Measurements from ENCODE around the gene PITRM1.

Gene PITRM1

GRCh38 chr10:3104251-3104918, 68.2 kb downstream of the PITRM1 start:
- Histone ChIP-seq H2AK5ac (ENCODE audit: low read length, severe bottlenecking) (peak overlapping the region; percentile 70), H2AFZ (ENCODE audit: low read depth, low read length) (no peak overlapping the region), H2BK15ac (ENCODE audit: low read depth, poor library complexity, severe bottlenecking) (no peak overlapping the region), H4K91ac (ENCODE audit: low read length) (no peak overlapping the region), H3K9ac (ENCODE audit: low read length) (no peak overlapping the region), H3K9me3 (ENCODE audit: control insufficient read depth, low read length) (no peaks in the 10 kb centered on the region), H3K27ac (ENCODE audit: low read length, poor library complexity, severe bottlenecking) (no peak overlapping the region), H4K8ac (ENCODE audit: low read length) (no peak overlapping the region), H3K4me2 (ENCODE audit: low read length, poor library complexity, severe bottlenecking) (no peak overlapping the region), H3K79me1 (replicated peaks; ENCODE audit: low read length, poor library complexity, severe bottlenecking) (peaks cover 29% of the 10 kb centered on the region), H2BK5ac (ENCODE audit: low read depth, low read length, poor library complexity, severe bottlenecking) (no peak overlapping the region), H3K36me3 (ENCODE audit: control insufficient read depth in 1 of 2, insufficient read depth in 2 of 2, low read depth in 1 of 2, low read length in 2 of 2) (peaks cover 49 to 60% of the 10 kb centered on the region in 2 experiments), H3K27me3 (ENCODE audit: control insufficient read depth in 1 of 2, insufficient read depth in 1 of 2, low read length in 2 of 2) (no peaks in the 10 kb centered on the region), H3K4me3 (ENCODE audit: insufficient read depth in 1 of 2, low read depth in 1 of 2, low read length in 2 of 2) (no peak overlapping the region), H2BK120ac (ENCODE audit: low read depth, low read length) (no peak overlapping the region), H2BK12ac (ENCODE audit: low read length in 2 of 2) (no peak overlapping the region), H3K18ac (ENCODE audit: low read depth in 1 of 2, low read length in 2 of 2) (no peak overlapping the region), H3K4me1 (ENCODE audit: control insufficient read depth, insufficient read depth, low read depth, low read length) (peaks cover 44% of the 10 kb centered on the region), H3K23ac (ENCODE audit: low read length in 2 of 2) (no peak overlapping the region), H3K4ac (ENCODE audit: low read depth in 1 of 2, low read length in 2 of 2) (no peak overlapping the region), H3K14ac (ENCODE audit: low read length in 2 of 2) (no peak overlapping the region)
- DNase-seq = no peak
- WGBS = 92% methylated on average over 28 of the region's 28 CpGs

- Histone ChIP-seq H3K14ac (ENCODE audit: low read length in 2 of 2) (no peak overlapping the region), H2BK120ac (ENCODE audit: low read depth, low read length) (no peak overlapping the region), H3K27me3 (ENCODE audit: control insufficient read depth in 1 of 2, insufficient read depth in 1 of 2, low read length in 2 of 2) (no peaks in the 10 kb centered on the region), H2AFZ (ENCODE audit: low read depth, low read length) (no peak overlapping the region), H3K18ac (ENCODE audit: low read depth in 1 of 2, low read length in 2 of 2) (no peak overlapping the region), H2BK12ac (ENCODE audit: low read length in 2 of 2) (no peak overlapping the region), H3K9ac (ENCODE audit: low read length) (peak overlapping the region; percentile 71), H4K8ac (ENCODE audit: low read length) (no peak overlapping the region), H2BK15ac (ENCODE audit: low read depth, poor library complexity, severe bottlenecking) (no peak overlapping the region), H3K4ac (ENCODE audit: low read depth in 1 of 2, low read length in 2 of 2) (no peak overlapping the region), H3K4me1 (ENCODE audit: control insufficient read depth, insufficient read depth, low read depth, low read length) (peaks cover 45% of the 10 kb centered on the region), H3K23ac (ENCODE audit: low read length in 2 of 2) (no peak overlapping the region), H3K27ac (ENCODE audit: low read length, poor library complexity, severe bottlenecking) (no peak overlapping the region), H3K4me2 (ENCODE audit: low read length, poor library complexity, severe bottlenecking) (no peak overlapping the region), H3K9me3 (ENCODE audit: control insufficient read depth, low read length) (no peaks in the 10 kb centered on the region), H3K4me3 (ENCODE audit: insufficient read depth in 1 of 2, low read depth in 1 of 2, low read length in 2 of 2) (no peak overlapping the region), H4K91ac (ENCODE audit: low read length) (no peak overlapping the region), H3K79me1 (replicated peaks; ENCODE audit: low read length, poor library complexity, severe bottlenecking) (peaks cover 24% of the 10 kb centered on the region), H2AK5ac (ENCODE audit: low read length, severe bottlenecking) (no peak overlapping the region), H3K36me3 (ENCODE audit: control insufficient read depth in 1 of 2, insufficient read depth in 2 of 2, low read depth in 1 of 2, low read length in 2 of 2) (peaks cover 41 to 53% of the 10 kb centered on the region in 2 experiments), H2BK5ac (ENCODE audit: low read depth, low read length, poor library complexity, severe bottlenecking) (no peak overlapping the region)
- WGBS = 96% methylated on average over 30 of the region's 30 CpGs
- no peak for DNase-seq
Observed at GRCh38 chr10:3103646-3104045, 68.9 kb downstream of the PITRM1 start.

- Histone ChIP-seq H3K27ac (ENCODE audit: low read length, poor library complexity, severe bottlenecking) (no peak overlapping the region), H3K27me3 (ENCODE audit: control insufficient read depth in 1 of 2, insufficient read depth in 1 of 2, low read length in 2 of 2) (no peaks in the 10 kb centered on the region), H3K14ac (ENCODE audit: low read length in 2 of 2) (no peak overlapping the region), H3K4ac (ENCODE audit: low read depth in 1 of 2, low read length in 2 of 2) (no peak overlapping the region), H3K36me3 (ENCODE audit: control insufficient read depth in 1 of 2, insufficient read depth in 2 of 2, low read depth in 1 of 2, low read length in 2 of 2) (peaks cover 39 to 50% of the 10 kb centered on the region in 2 experiments), H2AFZ (ENCODE audit: low read depth, low read length) (no peak overlapping the region), H3K9ac (ENCODE audit: low read length) (peak overlapping the region; percentile 71), H3K4me2 (ENCODE audit: low read length, poor library complexity, severe bottlenecking) (no peak overlapping the region), H3K79me1 (replicated peaks; ENCODE audit: low read length, poor library complexity, severe bottlenecking) (peaks cover 24% of the 10 kb centered on the region), H3K18ac (ENCODE audit: low read depth in 1 of 2, low read length in 2 of 2) (no peak overlapping the region), H3K4me1 (ENCODE audit: control insufficient read depth, insufficient read depth, low read depth, low read length) (peaks cover 44% of the 10 kb centered on the region), H4K8ac (ENCODE audit: low read length) (no peak overlapping the region), H4K91ac (ENCODE audit: low read length) (no peak overlapping the region), H2BK15ac (ENCODE audit: low read depth, poor library complexity, severe bottlenecking) (no peak overlapping the region), H2BK12ac (ENCODE audit: low read length in 2 of 2) (no peak overlapping the region), H2BK5ac (ENCODE audit: low read depth, low read length, poor library complexity, severe bottlenecking) (no peak overlapping the region), H3K9me3 (ENCODE audit: control insufficient read depth, low read length) (no peaks in the 10 kb centered on the region), H2AK5ac (ENCODE audit: low read length, severe bottlenecking) (no peak overlapping the region), H3K23ac (ENCODE audit: low read length in 2 of 2) (no peak overlapping the region), H2BK120ac (ENCODE audit: low read depth, low read length) (no peak overlapping the region), H3K4me3 (ENCODE audit: insufficient read depth in 1 of 2, low read depth in 1 of 2, low read length in 2 of 2) (no peak overlapping the region)
- 92% methylated on average over 19 of the region's 19 CpGs for WGBS
- no peak for DNase-seq
Observed at GRCh38 chr10:3102720-3103427, 69.7 kb downstream of the PITRM1 start.

GRCh38 chr10:3100856-3101640, 71.5 kb downstream of the PITRM1 start:
- no peak for DNase-seq
- Histone ChIP-seq H2AFZ (ENCODE audit: low read depth, low read length) (no peak overlapping the region), H4K91ac (ENCODE audit: low read length) (peak overlapping the region; percentile 11), H3K9ac (ENCODE audit: low read length) (no peak overlapping the region), H3K4me3 (ENCODE audit: insufficient read depth in 1 of 2, low read depth in 1 of 2, low read length in 2 of 2) (no peak overlapping the region), H3K4me1 (ENCODE audit: control insufficient read depth, insufficient read depth, low read depth, low read length) (peaks cover 47% of the 10 kb centered on the region), H3K79me1 (replicated peaks; ENCODE audit: low read length, poor library complexity, severe bottlenecking) (peaks cover 24% of the 10 kb centered on the region), H2BK15ac (ENCODE audit: low read depth, poor library complexity, severe bottlenecking) (no peak overlapping the region), H3K18ac (ENCODE audit: low read depth in 1 of 2, low read length in 2 of 2) (peak overlapping the region in 1 of 2 experiments; percentile 6), H3K4ac (ENCODE audit: low read depth in 1 of 2, low read length in 2 of 2) (no peak overlapping the region), H3K36me3 (ENCODE audit: control insufficient read depth in 1 of 2, insufficient read depth in 2 of 2, low read depth in 1 of 2, low read length in 2 of 2) (peaks cover 39 to 50% of the 10 kb centered on the region in 2 experiments), H3K9me3 (ENCODE audit: control insufficient read depth, low read length) (no peaks in the 10 kb centered on the region), H2AK5ac (ENCODE audit: low read length, severe bottlenecking) (peak overlapping the region; percentile 17), H3K27ac (ENCODE audit: low read length, poor library complexity, severe bottlenecking) (no peak overlapping the region), H3K23ac (ENCODE audit: low read length in 2 of 2) (no peak overlapping the region), H3K4me2 (ENCODE audit: low read length, poor library complexity, severe bottlenecking) (no peak overlapping the region), H3K14ac (ENCODE audit: low read length in 2 of 2) (no peak overlapping the region), H2BK120ac (ENCODE audit: low read depth, low read length) (no peak overlapping the region), H4K8ac (ENCODE audit: low read length) (no peak overlapping the region), H2BK12ac (ENCODE audit: low read length in 2 of 2) (no peak overlapping the region), H2BK5ac (ENCODE audit: low read depth, low read length, poor library complexity, severe bottlenecking) (no peak overlapping the region), H3K27me3 (ENCODE audit: control insufficient read depth in 1 of 2, insufficient read depth in 1 of 2, low read length in 2 of 2) (no peaks in the 10 kb centered on the region)
- 97% methylated on average over 31 of the region's 31 CpGs for whole genome bisulfite sequencing
